Measurements from ENCODE around the gene SMIM45.
A peak's percentile ranks its signal among the peaks of the same experiment; 100 is the strongest.

The SMIM45 gene

GRCh38 chr22:41906822-41907221 lies 45.1 kb upstream of the SMIM45 start:
- intact Hi-C loops (cut with DNase I): no loop called here
- TF ChIP-seq POLR2A (IDR thresholded peaks at IDR 0.05) (no peak), CTCF (IDR thresholded peaks at IDR 0.05) (no peak), POLR2AphosphoS5 (IDR thresholded peaks at IDR 0.05) (no peak)
- H3K9me3 ChIP-seq: no peaks in the 10 kb centered on the region
- peaks cover 8% of the 10 kb centered on the region for H3K27me3 ChIP-seq (replicated peaks; ENCODE audit: insufficient read depth)
- H3K4me1 ChIP-seq (replicated peaks): peaks cover 9% of the 10 kb centered on the region
- H3K36me3 ChIP-seq: no peaks in the 10 kb centered on the region
- WGBS: 89% methylated on average over 5 of the region's 5 CpGs
- H3K4me3 ChIP-seq: no peak overlapping the region
- no peak for DNase-seq (ENCODE audit: low spot score)
- no peak overlapping the region for H3K27ac ChIP-seq

DNA sequence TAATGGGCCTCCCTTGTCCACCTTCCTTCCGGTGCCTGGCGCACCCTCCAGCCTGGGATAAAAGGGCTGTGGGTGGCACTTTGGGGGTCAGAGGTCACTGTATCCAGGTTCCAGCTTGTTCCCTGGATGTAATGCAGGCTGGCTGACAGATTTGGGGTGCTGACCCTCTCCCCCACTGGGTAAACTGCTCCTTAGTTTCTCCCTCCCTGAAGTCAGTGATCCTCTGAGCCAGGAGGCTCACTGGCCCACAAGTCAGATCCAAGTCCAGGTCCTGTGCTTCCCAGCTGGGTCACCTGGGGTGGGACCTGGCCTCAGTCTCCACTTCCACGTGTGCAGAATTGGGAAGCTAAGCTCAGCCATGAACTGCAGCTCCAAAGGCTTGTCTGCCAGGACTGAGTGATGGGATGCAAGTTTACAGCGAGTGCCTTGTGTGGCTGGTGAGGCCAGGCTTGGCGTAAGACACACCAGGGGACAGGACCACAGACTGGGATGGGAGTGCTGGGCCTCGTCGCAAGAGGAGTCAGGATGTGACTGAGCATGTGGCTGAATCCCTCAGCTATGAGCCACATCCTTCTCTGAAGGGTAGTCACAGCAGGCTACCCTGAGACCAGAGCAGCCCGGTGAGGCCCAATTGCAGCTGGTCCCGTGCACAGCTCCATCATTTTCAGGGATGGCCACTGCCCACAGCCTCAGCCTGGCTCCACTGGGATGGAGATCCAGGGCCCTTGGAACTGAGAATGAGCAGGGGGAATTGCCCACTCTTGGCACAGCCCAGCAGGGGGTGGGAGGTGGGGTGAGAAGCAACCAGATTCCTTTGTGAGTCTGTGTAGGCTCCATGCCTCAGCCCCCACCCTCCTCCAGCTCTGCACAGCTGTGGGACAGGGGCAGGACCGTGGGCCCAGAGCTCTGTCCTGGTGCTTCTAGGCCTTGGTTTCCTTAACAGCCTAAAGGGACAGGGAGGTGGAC lies 44.2 kb upstream of the SMIM45 start:
- Histone ChIP-seq H3K36me3 (no peaks in the 10 kb centered on the region), H3K27ac (no peak overlapping the region), H3K27me3 (replicated peaks; ENCODE audit: insufficient read depth) (peaks cover 13% of the 10 kb centered on the region), H3K4me3 (no peak overlapping the region), H3K9me3 (no peaks in the 10 kb centered on the region), H3K4me1 (replicated peaks) (peaks cover 9% of the 10 kb centered on the region)
- WGBS: 81% methylated on average over 10 of the region's 10 CpGs
- TF ChIP-seq CTCF (IDR thresholded peaks at IDR 0.05) (no peak), POLR2AphosphoS5 (IDR thresholded peaks at IDR 0.05) (no peak), POLR2A (IDR thresholded peaks at IDR 0.05) (no peak)
- no peak for DNase-seq (ENCODE audit: low spot score)
- intact Hi-C loops (cut with DNase I): no loop called here

GRCh38 chr22:41908411-41909309 lies 43.3 kb upstream of the SMIM45 start:
- no peak overlapping the region for H3K27ac ChIP-seq
- H3K4me1 ChIP-seq (replicated peaks): peaks cover 9% of the 10 kb centered on the region
- intact Hi-C loops (cut with DNase I): no loop called here
- no peak for TF ChIP-seq CTCF (IDR thresholded peaks at IDR 0.05)
- TF ChIP-seq POLR2AphosphoS5 (IDR thresholded peaks at IDR 0.05): no peak
- no peak for TF ChIP-seq POLR2A (IDR thresholded peaks at IDR 0.05)
- no peak overlapping the region for H3K4me3 ChIP-seq
- peaks cover 18% of the 10 kb centered on the region for H3K27me3 ChIP-seq (replicated peaks; ENCODE audit: insufficient read depth)
- 67% methylated on average over 11 of the region's 14 CpGs for WGBS
- DNase-seq (ENCODE audit: low spot score): no peak
- no peaks in the 10 kb centered on the region for H3K9me3 ChIP-seq
- no peaks in the 10 kb centered on the region for H3K36me3 ChIP-seq

DNA sequence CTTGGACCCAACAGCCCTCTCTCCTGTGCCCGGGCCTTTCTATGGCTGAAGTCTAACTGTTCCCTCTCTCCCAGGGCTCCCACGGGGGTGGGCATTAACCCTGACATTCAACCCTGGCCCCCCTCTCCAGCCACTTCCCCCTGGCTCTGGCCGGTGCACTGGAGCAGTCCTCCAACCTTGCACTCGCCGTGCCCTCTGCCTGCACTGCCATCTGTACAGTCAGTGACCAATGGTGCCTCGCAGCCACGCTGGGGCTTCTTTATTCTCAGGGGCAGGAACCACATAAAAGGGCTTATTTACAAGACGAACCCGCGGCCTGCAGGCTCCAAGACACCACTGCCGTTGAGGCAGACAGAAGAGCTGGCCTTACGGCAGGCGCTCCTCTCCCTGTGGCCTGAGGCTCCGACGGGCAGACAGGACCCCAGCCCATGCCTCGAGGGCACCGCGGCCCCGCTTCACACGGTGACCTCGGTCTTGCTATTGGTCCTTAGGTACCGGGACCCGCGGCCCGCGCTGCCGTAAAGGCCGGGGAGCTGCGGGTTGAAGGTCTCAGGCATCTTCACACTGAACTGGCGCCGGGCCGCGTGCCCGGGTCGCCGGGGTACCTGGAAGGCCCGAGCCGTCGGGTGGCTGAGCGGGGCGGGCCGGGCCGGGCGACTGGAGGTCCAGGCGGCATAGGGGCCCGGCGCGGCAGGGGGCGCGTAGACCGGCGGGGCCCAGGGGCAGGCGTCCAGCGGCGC lies 42.5 kb upstream of the SMIM45 start:
- H3K4me3 ChIP-seq: peak overlapping the region in 1 of 2 donors; percentile 23

More for the DNA sequence above, 42.5 kb upstream of the SMIM45 start:
- no peak for DNase-seq (ENCODE audit: low spot score)
- WGBS: 34% methylated on average over 55 of the region's 55 CpGs
- H3K9me3 ChIP-seq: no peaks in the 10 kb centered on the region
- intact Hi-C loops (cut with DNase I): no loop called here
- no peak for TF ChIP-seq CTCF (IDR thresholded peaks at IDR 0.05)
- TF ChIP-seq POLR2A (IDR thresholded peaks at IDR 0.05): no peak
- TF ChIP-seq POLR2AphosphoS5 (IDR thresholded peaks at IDR 0.05): no peak
- peaks cover 9% of the 10 kb centered on the region for H3K4me1 ChIP-seq (replicated peaks)
- no peak overlapping the region for H3K27ac ChIP-seq
- H3K36me3 ChIP-seq: no peaks in the 10 kb centered on the region
- peaks cover 23% of the 10 kb centered on the region for H3K27me3 ChIP-seq (replicated peaks; ENCODE audit: insufficient read depth)

Data from prostate gland (tissue), 2 donors.